Pancreas (tissue), 10 donors: ENCODE data around the gene ITGA8. TPM values are rescaled to one million over a fixed set of nuclear protein-coding genes. Genes with fewer than 3 reads are reported as not detected.

Source experiments
- ATAC-seq, 4 donors: fragments of 200-7000 bp; cut with Tn5 transposase; one replicate each; pipeline versions ENCODE4 v1.8.0 to v1.9.1; 2020; ENCODE audit warnings: mild to moderate bottlenecking in 4 of 4, moderate library complexity in 4 of 4
- DNase-seq, 6 donors: peaks; one replicate each; pipeline ENCODE4 v3.0.0-alpha.2; 2020
- FAIRE-seq: peaks from 2 replicates; lab custom pipeline; 2012; peaks lifted over from hg19 to GRCh38; lab: Jason Lieb, UNC
- H3K27ac ChIP-seq, 4 donors: fragments of 200-600 bp; sonication (generic); 1 replicate in 3 of 4; 2 replicates in 1 of 4; pipeline versions ENCODE4 v1.5.0 to v1.8.0; 2020
- H3K27me3 ChIP-seq, 4 donors: fragments of 200-600 bp; one replicate each; pipeline ENCODE4 v1.8.0; 2021
- H3K36me3 ChIP-seq, 3 donors: fragments of 200-600 bp; sonication (generic) in 1 of 3; one replicate each; pipeline versions ENCODE4 v1.5.0 to v1.8.0; 2020 to 2021
- H3K4me1 ChIP-seq, 3 donors: fragments of 200-600 bp; one replicate each; pipeline ENCODE4 v1.8.0; 2021
- H3K4me3 ChIP-seq, 4 donors: fragments of 200-600 bp; sonication (generic) in 2 of 4; one replicate each; pipeline versions ENCODE4 v1.5.0 to v1.8.0; 2020 to 2021
- H3K9me3 ChIP-seq, 4 donors: fragments of 200-600 bp; one replicate each; pipeline ENCODE4 v1.8.0; 2021
- WGBS, 2 donors: extraction: QIAGEN DNeasy Blood & Tissue Kit; methylation state at CpG; one replicate each; pipeline ENCODE4 v1.1.7; 2013; 5-methylcytosine and 5-hydroxymethylcytosine counted together
- intact Hi-C, 3 donors: fragments of 100-400 bp; cut with DNase I; formaldehyde crosslinking; loops; one replicate each; pipeline versions ENCODE4 v1.11.1 to v1.14.2; 2022
- polyA plus RNA-seq, 2 donors: library from polyadenylated mRNA; stranded (reverse); fragments of 200-250 nt; gene quantifications; one replicate each; pipeline ENCODE4 v1.2.3, GENCODE V29; 2013
- total RNA-seq, 6 donors: library from RNA; stranded (reverse); fragmentation: NEBNext Ultra II Directional in 4 of 6; extraction: Animal tissue kit (Norgen Biotek cat#: 25700) in 4 of 6; gene quantifications; one replicate each; pipeline versions ENCODE4 v1.2.1 to v1.2.4, GENCODE V29; 2021 to 2023
- TF ChIP-seq, protein P1 (sequence below), 4 donors: fragments of 200-600 bp; sonication (generic) in 3 of 4; IDR thresholded peaks; one replicate each; pipeline versions ENCODE4 v1.5.0 to v1.8.0; 2021; ENCODE audit warnings: antibody characterized with exemption in 4 of 4
- donor health status: healthy with polysubstance abuse.
- donor health status: DM: no; HTN: no; CAD: no; lungs with moderate emphysema.
- donor health status: DM: no; HTN: no; CAD: no.
- donor health status: control.
- donor health status: control.
- donor health status: Bipolar disorder and iron deficiency.
- donor health status: DM: yes; HTN: yes; CAD: no.
- donor health status: DM: no; HTN: no; CAD: no.
- donor health status: DM: no; HTN: no; CAD: no.
- donor health status: DM: yes; HTN: yes; CAD: no.

The ITGA8 gene
- total and polyA plus RNA-seq, 8 donors = 0.12 to 1.1 (median 0.52) TPM

DNA sequence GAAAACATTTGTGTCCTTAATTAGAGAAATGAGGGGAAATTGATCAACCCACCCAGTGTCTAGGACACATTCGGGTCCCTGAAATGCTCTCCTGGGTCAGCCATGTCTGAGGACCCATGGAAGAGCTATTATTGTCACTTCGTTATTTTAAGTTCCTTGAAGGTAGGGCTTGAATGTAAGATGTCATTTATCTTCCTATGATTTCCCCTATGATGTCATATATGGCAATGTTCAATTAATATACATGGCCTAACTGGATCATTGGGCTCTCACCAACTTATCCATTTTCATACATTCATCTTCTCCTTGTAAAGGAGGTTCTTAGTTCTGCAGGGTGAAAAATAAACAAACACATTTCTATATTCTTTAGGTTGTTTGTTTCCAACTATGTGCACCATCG lies 235.6 kb downstream of the ITGA8 start:
- intact Hi-C loops = no loop called here

DNA sequence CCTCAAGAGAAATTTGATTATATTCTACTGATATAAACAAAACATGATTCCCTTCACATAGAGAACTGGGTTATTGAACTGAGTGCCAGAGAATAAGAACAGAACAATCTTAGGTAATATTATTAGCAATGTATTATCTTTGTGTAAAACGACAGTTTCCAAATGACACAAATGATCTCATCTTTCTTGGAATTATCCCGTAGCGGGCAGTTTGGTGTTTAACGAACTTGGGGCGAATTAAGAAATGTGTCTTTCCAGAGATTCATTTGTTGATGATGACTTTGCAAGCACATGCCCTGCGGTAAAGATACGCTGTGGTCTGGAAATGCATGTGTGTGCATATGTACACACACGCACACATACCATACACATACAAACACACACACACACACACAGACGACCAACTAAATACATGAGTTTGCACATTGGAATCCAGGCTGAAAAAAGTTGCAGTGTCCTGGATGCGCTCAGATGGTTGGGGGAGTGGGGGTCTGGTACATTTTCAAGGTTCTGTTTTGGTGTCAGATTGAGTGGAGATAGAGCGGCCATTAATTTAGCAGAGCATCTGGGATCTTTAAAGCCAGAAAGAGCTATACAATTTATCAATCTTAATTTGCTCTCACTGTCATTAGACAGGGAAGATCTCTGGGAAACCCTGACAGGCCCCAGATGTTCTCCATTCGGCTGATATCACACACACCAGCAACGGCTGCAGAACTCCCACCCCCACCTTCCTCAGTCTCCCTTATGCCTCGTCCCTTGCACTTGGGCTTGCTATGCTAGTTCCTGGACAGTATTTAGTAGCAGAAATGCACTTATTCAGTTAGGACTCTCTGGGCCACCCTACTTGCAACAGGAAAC lies 236.3 kb downstream of the ITGA8 start:
- 59 to 64% methylated on average over 14 of the region's 14 CpGs for WGBS, 2 donors
- Histone ChIP-seq H3K9me3 (no peaks in the 10 kb centered on the region), H3K27ac (no peak overlapping the region), H3K36me3 (no peaks in the 10 kb centered on the region), H3K4me3 (no peak overlapping the region), H3K27me3 (no peaks in the 10 kb centered on the region), H3K4me1 (no peaks in the 10 kb centered on the region)
- intact Hi-C loops = no loop called here
- TF ChIP-seq, protein P1, sequence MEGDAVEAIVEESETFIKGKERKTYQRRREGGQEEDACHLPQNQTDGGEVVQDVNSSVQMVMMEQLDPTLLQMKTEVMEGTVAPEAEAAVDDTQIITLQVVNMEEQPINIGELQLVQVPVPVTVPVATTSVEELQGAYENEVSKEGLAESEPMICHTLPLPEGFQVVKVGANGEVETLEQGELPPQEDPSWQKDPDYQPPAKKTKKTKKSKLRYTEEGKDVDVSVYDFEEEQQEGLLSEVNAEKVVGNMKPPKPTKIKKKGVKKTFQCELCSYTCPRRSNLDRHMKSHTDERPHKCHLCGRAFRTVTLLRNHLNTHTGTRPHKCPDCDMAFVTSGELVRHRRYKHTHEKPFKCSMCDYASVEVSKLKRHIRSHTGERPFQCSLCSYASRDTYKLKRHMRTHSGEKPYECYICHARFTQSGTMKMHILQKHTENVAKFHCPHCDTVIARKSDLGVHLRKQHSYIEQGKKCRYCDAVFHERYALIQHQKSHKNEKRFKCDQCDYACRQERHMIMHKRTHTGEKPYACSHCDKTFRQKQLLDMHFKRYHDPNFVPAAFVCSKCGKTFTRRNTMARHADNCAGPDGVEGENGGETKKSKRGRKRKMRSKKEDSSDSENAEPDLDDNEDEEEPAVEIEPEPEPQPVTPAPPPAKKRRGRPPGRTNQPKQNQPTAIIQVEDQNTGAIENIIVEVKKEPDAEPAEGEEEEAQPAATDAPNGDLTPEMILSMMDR (IDR thresholded peaks at IDR 0.05) = no peak
- DNase-seq (no peak), FAIRE-seq (no peak), ATAC-seq (no peak)

More for the DNA sequence above, 235.6 kb downstream of the ITGA8 start:
- ATAC-seq (no peak), DNase-seq (no peak), FAIRE-seq (no peak)
- Histone ChIP-seq H3K9me3 (no peaks in the 10 kb centered on the region), H3K27ac (no peak overlapping the region), H3K4me3 (no peak overlapping the region), H3K27me3 (no peaks in the 10 kb centered on the region), H3K4me1 (no peaks in the 10 kb centered on the region), H3K36me3 (no peaks in the 10 kb centered on the region)
- WGBS, 2 donors = 42 to 55% methylated on average over 3 of the region's 3 CpGs
- TF ChIP-seq, protein P1 (IDR thresholded peaks at IDR 0.05) = no peak

DNA sequence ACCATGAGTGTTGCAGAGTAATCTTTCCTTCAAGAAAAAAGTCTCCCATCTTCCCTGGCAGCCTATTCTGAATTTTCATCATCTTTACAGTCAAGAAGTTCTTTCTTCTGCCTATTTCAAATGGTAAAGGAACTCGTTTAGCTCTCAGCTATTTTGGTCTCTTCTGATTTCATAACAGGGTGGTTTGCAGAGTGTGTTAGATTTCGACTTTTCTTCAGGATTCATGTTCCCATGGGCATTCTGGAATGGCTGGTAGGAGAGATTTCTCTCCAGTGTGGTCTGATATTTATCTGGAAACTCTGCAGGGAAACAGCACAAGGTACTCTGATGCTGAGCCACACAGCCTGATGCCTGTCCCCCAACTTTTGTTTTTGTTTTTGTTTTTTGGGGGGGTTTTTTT lies 237.6 kb downstream of the ITGA8 start:
- WGBS, 2 donors = 30 to 56% methylated on average over 2 of the region's 2 CpGs
- intact Hi-C loops = no loop called here
- ATAC-seq (no peak), DNase-seq (no peak), FAIRE-seq (no peak)
- Histone ChIP-seq H3K27ac (no peak overlapping the region), H3K27me3 (no peaks in the 10 kb centered on the region), H3K36me3 (no peaks in the 10 kb centered on the region), H3K4me3 (no peak overlapping the region), H3K4me1 (no peaks in the 10 kb centered on the region), H3K9me3 (no peaks in the 10 kb centered on the region)
- TF ChIP-seq, protein P1 (IDR thresholded peaks at IDR 0.05) = no peak

DNA sequence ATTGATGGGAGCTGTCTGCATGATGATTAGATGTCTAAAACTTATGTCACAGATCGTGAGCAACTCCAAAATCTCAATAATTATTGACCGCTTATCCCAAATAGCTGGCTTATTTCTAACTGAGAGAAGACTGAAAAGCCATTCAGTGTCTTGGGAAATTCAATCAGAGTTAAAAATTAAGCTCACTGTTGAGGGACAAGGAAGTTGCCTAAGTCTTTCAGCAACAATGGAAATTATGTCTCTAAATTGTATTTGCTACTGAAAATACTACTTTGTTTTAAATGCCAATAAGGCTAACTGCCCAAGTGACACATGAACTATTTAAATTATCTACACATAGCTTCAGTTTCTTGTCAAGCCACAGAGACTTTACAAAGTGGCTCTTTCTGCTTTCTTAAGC lies 240.8 kb downstream of the ITGA8 start:
- no peak for ATAC-seq
- WGBS, 2 donors = 10 to 13% methylated on average over 2 of the region's 2 CpGs

More for the DNA sequence above, 240.8 kb downstream of the ITGA8 start:
- FAIRE-seq = no peak
- Histone ChIP-seq H3K4me3 (no peak overlapping the region), H3K4me1 (no peaks in the 10 kb centered on the region), H3K9me3 (no peaks in the 10 kb centered on the region), H3K36me3 (no peaks in the 10 kb centered on the region), H3K27me3 (no peaks in the 10 kb centered on the region), H3K27ac (no peak overlapping the region)
- TF ChIP-seq, protein P1 (IDR thresholded peaks at IDR 0.05) = no peak
- intact Hi-C loops = no loop called here
- DNase-seq = no peak
